HepG2 (cell line): Measurements from ENCODE around the gene ACE2. TPM values are rescaled to one million over a fixed set of nuclear protein-coding genes. Genes with fewer than 3 reads are reported as not detected.

ENCODE experiments used
- ATAC-seq: fragments of 200-7000 bp; cut with Tn5 transposase; 3 replicates; pipeline ENCODE4 v1.9.1; 2020; ENCODE audit warnings: mild to moderate bottlenecking, moderate library complexity
- BruUV-seq: library from RNA; stranded (reverse); fragments of 400-500 nt; replicated peaks from 2 replicates; lab custom pipeline; 2021; lab: Mats Ljungman, UMichigan
- CTCF ChIA-PET: fragments of 300-600 bp; formaldehyde crosslinking; extraction: SDS; loops from one replicate; lab custom pipeline; 2021; ENCODE audit warnings: low total read pairs, inconsistent platforms, low intra/inter-chr PET ratio; lab: Yijun Ruan, JAX
- POLR2A ChIA-PET: fragments of 350-600 bp; sonication (Branson Sonifier 250); formaldehyde crosslinking; loops from one replicate; lab custom pipeline; 2020; ENCODE audit warnings: antibody characterized with exemption, inconsistent platforms; lab: Yijun Ruan, JAX
- DNase-seq: peaks from one replicate; pipeline ENCODE4 v3.0.0-alpha.2; 2015; ENCODE audit warnings: low spot score
- FAIRE-seq: peaks from 3 replicates; lab custom pipeline; 2011; peaks lifted over from hg19 to GRCh38; lab: Jason Lieb, UNC
- H2AFZ ChIP-seq: one replicate; pipeline ENCODE4 v1.6.1; 2011; ENCODE audit warnings: low read length, inconsistent platforms
- H3K27ac ChIP-seq: fragments of 300-600 bp; 3 replicates; pipeline ENCODE4 v1.8.0; 2011; ENCODE audit warnings: mixed run types, mild to moderate bottlenecking, mixed read lengths, low read length, inconsistent platforms; ENCODE audit not compliant: insufficient read depth; ENCODE audit errors: extremely low read length
- H3K27me3 ChIP-seq, 2 experiments: fragments of 200-600 bp in 1 of 2; 2 replicates in 1 of 2; 3 replicates in 1 of 2; pipeline versions ENCODE4 v1.6.0 to v1.8.0; 2011; ENCODE audit warnings: low read length in 2 of 2, mild to moderate bottlenecking in 2 of 2, moderate library complexity in 2 of 2, inconsistent platforms in 1 of 2; ENCODE audit not compliant: insufficient read depth in 2 of 2, control insufficient read depth in 1 of 2
- H3K36me3 ChIP-seq, 2 experiments: fragments of 200-600 bp in 1 of 2; replicated peaks in 1 of 2; 2 replicates in 1 of 2; 3 replicates in 1 of 2; pipeline versions ENCODE4 v1.5.1 to v1.8.0; 2011; ENCODE audit warnings: low read length in 2 of 2, inconsistent platforms in 1 of 2; ENCODE audit not compliant: insufficient read depth in 2 of 2, control insufficient read depth in 1 of 2
- H3K4me1 ChIP-seq: 2 replicates; pipeline ENCODE4 v1.5.1; 2012; ENCODE audit warnings: low read length, inconsistent platforms; ENCODE audit not compliant: insufficient read depth
- H3K4me2 ChIP-seq: 2 replicates; pipeline ENCODE4 v1.6.0; 2011; ENCODE audit warnings: low read depth, low read length, inconsistent platforms
- H3K4me3 ChIP-seq, 3 experiments: fragments of 200-600 bp in 1 of 3; sonication (generic), shearing (Covaris generic) in 1 of 3; replicated peaks in 1 of 3; 2 replicates each; pipeline ENCODE4 v1.5.1; 2011 to 2016; ENCODE audit warnings: low read length in 3 of 3, inconsistent platforms in 2 of 3, low read depth in 2 of 3, mild to moderate bottlenecking in 2 of 3, control low read depth in 1 of 3, mixed read lengths in 1 of 3; ENCODE audit not compliant: insufficient read depth in 1 of 3
- H3K79me2 ChIP-seq: one replicate; pipeline ENCODE4 v1.6.1; 2011; ENCODE audit warnings: low read length, inconsistent platforms; ENCODE audit not compliant: insufficient read depth
- H3K9ac ChIP-seq: 2 replicates; pipeline ENCODE4 v1.6.0; 2011; ENCODE audit warnings: mild to moderate bottlenecking, low read depth, low read length, inconsistent platforms; ENCODE audit not compliant: insufficient read depth
- H3K9me3 ChIP-seq: 2 replicates; pipeline ENCODE4 v1.5.1; 2012; ENCODE audit warnings: mild to moderate bottlenecking, low read length
- H4K20me1 ChIP-seq: 2 replicates; pipeline ENCODE4 v1.6.0; 2011; ENCODE audit warnings: inconsistent platforms, mild to moderate bottlenecking, low read length, moderate library complexity; ENCODE audit not compliant: insufficient read depth
- CEBPB ChIP-seq: IDR thresholded peaks from 2 replicates; pipeline ENCODE4 v1.6.1; 2011; ENCODE audit warnings: low read depth, low read length, improper control_type of control experiment, borderline replicate concordance
- KLF15 ChIP-seq: sonication (generic); formaldehyde crosslinking; IDR thresholded peaks from 2 replicates; pipeline ENCODE4 v1.8.1; 2023; ENCODE audit warnings: borderline replicate concordance, mild to moderate bottlenecking, inconsistent platforms, missing genetic modification reagents, mixed read lengths
- MED13 ChIP-seq: sonication (generic); formaldehyde crosslinking; IDR thresholded peaks from 2 replicates; pipeline ENCODE4 v1.5.0; 2020; ENCODE audit warnings: missing genetic modification reagents
- SP2 ChIP-seq: sonication (generic); formaldehyde crosslinking; IDR thresholded peaks from 2 replicates; pipeline ENCODE4 v1.5.1; 2020; ENCODE audit warnings: mild to moderate bottlenecking, missing genetic modification reagents
- WGBS: methylation state at CpG from one replicate; pipeline ENCODE4 v1.1.6; 2017; ENCODE audit warnings: low lambda C conversion rate; 5-methylcytosine and 5-hydroxymethylcytosine counted together
- in situ Hi-C: cut with HindIII; loops from 2 replicates; pipeline ENCODE4 v1.10.0; 2017; ENCODE audit warnings: low pct_unique_long_range_greater_than_20kb; ENCODE audit not compliant: extremely low pct_ligation_motif_present
- intact Hi-C: fragments of 100-400 bp; cut with micrococcal nuclease; formaldehyde crosslinking; loops from one replicate; pipeline ENCODE4 v1.10.0; 2022; ENCODE audit not compliant: unreplicated experiment
- polyA plus RNA-seq, 8 experiments: library from polyadenylated mRNA; depleted of rRNA in 3 of 8; stranded (reverse) in 7 of 8; unstranded in 1 of 8; fragments of >200 nt; fragmentation: Illumina TruSeq in 4 of 8; extraction: Trizol in 4 of 8; gene quantifications; 2 replicates each; pipeline versions ENCODE4 v1.2.1 to v1.2.3, GENCODE V29; 2011 to 2016; ENCODE audit warnings: low read depth in 4 of 8, missing spikeins in 1 of 8, mixed read lengths in 1 of 8; ENCODE audit not compliant: insufficient read depth in 1 of 8
- total RNA-seq, 5 experiments: library from RNA; depleted of rRNA; stranded (reverse); fragments of >200 nt; fragmentation: Illumina TruSeq; extraction: Trizol; gene quantifications; 2 replicates each; pipeline ENCODE4 v1.2.3, GENCODE V29; 2016; ENCODE audit warnings: low read depth in 1 of 5
- TF ChIP-seq, protein P1 (sequence below): sonication (generic); formaldehyde crosslinking; IDR thresholded peaks from 2 replicates; pipeline ENCODE4 v1.4.0; 2020; ENCODE audit warnings: missing genetic modification reagents

The ACE2 gene
- total and polyA plus RNA-seq, 2 of the 13 experiments (the other 11 are each of a cell fraction or from before 2014, with no cell fraction given): 0.46 to 3.1 TPM

DNA sequence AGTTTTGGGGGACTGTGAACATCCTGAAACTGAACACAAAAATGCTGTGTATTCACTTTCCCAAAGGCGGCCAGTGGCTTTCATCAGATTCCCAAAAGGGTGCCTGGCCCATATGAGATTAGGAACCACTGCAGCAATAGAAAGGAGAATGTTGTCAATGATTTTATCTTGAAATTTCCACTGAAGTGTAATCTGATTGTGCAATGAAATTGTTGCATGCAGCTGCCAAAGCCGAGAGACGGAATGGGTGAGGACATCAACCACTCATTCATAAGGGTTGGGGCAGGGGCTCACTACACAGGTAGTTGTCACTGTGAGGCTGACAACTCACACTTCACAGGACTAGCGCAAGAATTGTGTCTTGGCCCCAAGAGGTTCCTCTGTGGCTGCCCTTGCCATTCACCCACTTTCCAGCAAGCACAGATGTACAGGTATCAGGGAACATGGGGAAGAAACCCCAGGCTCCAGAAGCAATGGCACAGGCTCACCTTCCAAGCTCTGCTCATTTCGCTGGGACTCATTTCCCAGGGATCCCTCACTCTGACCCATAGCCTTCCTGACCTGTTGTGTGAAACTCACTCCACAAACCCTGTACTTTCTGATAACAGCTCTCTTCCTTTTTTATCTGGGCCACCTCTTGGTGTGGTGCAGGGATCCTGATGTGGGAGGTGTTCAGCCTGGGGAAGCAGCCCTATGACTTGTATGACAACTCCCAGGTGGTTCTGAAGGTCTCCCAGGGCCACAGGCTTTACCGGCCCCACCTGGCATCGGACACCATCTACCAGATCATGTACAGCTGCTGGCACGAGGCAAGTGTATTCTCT, 51.4 kb downstream of the ACE2 start:
- ChIA-PET POLR2A (no interaction called here), CTCF (no interaction called here)
- BruUV-seq: no TSS peak
- in situ Hi-C loops: no loop called here
- no peaks in the 10 kb centered on the region for H3K36me3 ChIP-seq
- no peak for FAIRE-seq
- TF ChIP-seq CEBPB (peak; percentile 42; the same call in 1 of the 2 replicates), SP2 (CRISPR knock-in tag) (no peak)
- H3K27me3 ChIP-seq: no peaks in the 10 kb centered on the region
- H3K4me1 ChIP-seq: no peaks in the 10 kb centered on the region
- no peak overlapping the region for H3K9ac ChIP-seq
- H3K4me3 ChIP-seq: no peak overlapping the region
- no peaks in the 10 kb centered on the region for H3K79me2 ChIP-seq
- H2AFZ ChIP-seq: no peak overlapping the region
- ATAC-seq: no peak
- H3K4me2 ChIP-seq: no peak overlapping the region
- DNase-seq: no peak
- no peaks in the 10 kb centered on the region for H3K9me3 ChIP-seq
- no peaks in the 10 kb centered on the region for H4K20me1 ChIP-seq
- WGBS: 29% methylated on average over 1 of the region's 8 CpGs
- no peak overlapping the region for H3K27ac ChIP-seq
- intact Hi-C loops: no loop called here

DNA sequence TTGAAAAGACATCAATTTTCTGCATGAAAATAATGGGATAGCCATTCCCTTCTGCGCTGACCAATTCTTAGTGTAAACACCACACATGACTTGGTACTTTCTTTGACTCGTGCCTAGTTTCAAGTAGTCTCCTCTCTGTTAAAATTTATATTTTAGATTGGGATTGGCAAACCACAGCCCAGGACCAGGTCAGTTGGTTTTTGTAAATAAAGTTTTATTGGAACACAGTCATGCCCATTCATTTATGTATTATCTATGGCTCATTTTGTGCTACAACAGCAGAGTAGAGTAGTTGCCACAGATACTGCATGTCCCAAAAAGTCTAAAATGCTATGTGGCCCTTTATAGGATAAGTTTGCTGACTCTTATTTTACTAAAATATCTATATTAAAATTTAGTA, 53.4 kb downstream of the ACE2 start:
- intact Hi-C loops (no loop called here), in situ Hi-C loops (no loop called here)
- no peak overlapping the region for H2AFZ ChIP-seq
- H3K36me3 ChIP-seq: no peaks in the 10 kb centered on the region
- H3K27me3 ChIP-seq: no peaks in the 10 kb centered on the region
- BruUV-seq: no TSS peak
- FAIRE-seq (no peak), DNase-seq (no peak), ATAC-seq (no peak)
- no peaks in the 10 kb centered on the region for H4K20me1 ChIP-seq
- 0% methylated on average over 2 of the region's 2 CpGs for WGBS
- CTCF ChIA-PET: no interaction called here
- H3K27ac ChIP-seq: no peak overlapping the region
- no peaks in the 10 kb centered on the region for H3K79me2 ChIP-seq
- POLR2A ChIA-PET: no interaction called here
- no peak overlapping the region for H3K9ac ChIP-seq
- no peak overlapping the region for H3K4me3 ChIP-seq
- TF ChIP-seq, protein P1, sequence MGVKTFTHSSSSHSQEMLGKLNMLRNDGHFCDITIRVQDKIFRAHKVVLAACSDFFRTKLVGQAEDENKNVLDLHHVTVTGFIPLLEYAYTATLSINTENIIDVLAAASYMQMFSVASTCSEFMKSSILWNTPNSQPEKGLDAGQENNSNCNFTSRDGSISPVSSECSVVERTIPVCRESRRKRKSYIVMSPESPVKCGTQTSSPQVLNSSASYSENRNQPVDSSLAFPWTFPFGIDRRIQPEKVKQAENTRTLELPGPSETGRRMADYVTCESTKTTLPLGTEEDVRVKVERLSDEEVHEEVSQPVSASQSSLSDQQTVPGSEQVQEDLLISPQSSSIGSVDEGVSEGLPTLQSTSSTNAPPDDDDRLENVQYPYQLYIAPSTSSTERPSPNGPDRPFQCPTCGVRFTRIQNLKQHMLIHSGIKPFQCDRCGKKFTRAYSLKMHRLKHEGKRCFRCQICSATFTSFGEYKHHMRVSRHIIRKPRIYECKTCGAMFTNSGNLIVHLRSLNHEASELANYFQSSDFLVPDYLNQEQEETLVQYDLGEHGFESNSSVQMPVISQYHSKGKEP (CRISPR knock-in tag): no peak
- TF ChIP-seq KLF15 (CRISPR knock-in tag): no peak
- TF ChIP-seq MED13 (CRISPR knock-in tag): no peak
- no peaks in the 10 kb centered on the region for H3K9me3 ChIP-seq
- no peak overlapping the region for H3K4me2 ChIP-seq
- H3K4me1 ChIP-seq: no peaks in the 10 kb centered on the region
